Smooth muscle cell of the brain vasculature (primary cell): Measurements from ENCODE around the gene LILRA2.
"Not testable (repeated sequence)": the region's sequence is repeated elsewhere in the genome, so short reads cannot be mapped to it uniquely, and the experiment has no call there.

Source experiments
- DNase-seq: peaks from one replicate; pipeline ENCODE4 v3.0.0-alpha.2; 2012; ENCODE audit warnings: low read depth, low spot score

The LILRA2 gene

GRCh38 chr19:54573330-54573872 lies at the start of gene LILRA2:
LILRA2 (plus strand) TSS chr19:54573790; CDS start chr19:54573879, 89 bp downstream.
- DNase-seq, result no peak

- DNase-seq, result no peak
These were observed 48.0 kb upstream of the LILRA2 start for GRCh38 chr19:54525636-54526035.

GRCh38 chr19:54526972-54527371 lies 46.6 kb upstream of the LILRA2 start:
- DNase-seq, result no peak

GRCh38 chr19:54530866-54531265 lies 42.7 kb upstream of the LILRA2 start:
- DNase-seq, result no peak

- DNase-seq, result no peak
These were observed 41.1 kb upstream of the LILRA2 start for GRCh38 chr19:54532528-54532927.

- DNase-seq, result no peak
These were observed 40.1 kb upstream of the LILRA2 start for GRCh38 chr19:54533476-54533875.

GRCh38 chr19:54534156-54534555 lies 39.4 kb upstream of the LILRA2 start:
- no peak for DNase-seq

- no peak for DNase-seq
These were observed 38.0 kb upstream of the LILRA2 start for GRCh38 chr19:54535601-54536000.

- no peak for DNase-seq
These were observed 36.6 kb upstream of the LILRA2 start for GRCh38 chr19:54536956-54537355.

- no peak for DNase-seq
These were observed 31.9 kb upstream of the LILRA2 start for GRCh38 chr19:54541712-54542111.

GRCh38 chr19:54548806-54549205 lies 24.8 kb upstream of the LILRA2 start:
- no peak for DNase-seq

GRCh38 chr19:54549224-54549623 lies 24.4 kb upstream of the LILRA2 start:
- no peak for DNase-seq

GRCh38 chr19:54551293-54551692 lies 22.3 kb upstream of the LILRA2 start:
- no peak for DNase-seq

- no peak for DNase-seq
These were observed 21.4 kb upstream of the LILRA2 start for GRCh38 chr19:54551950-54552912.

GRCh38 chr19:54552913-54553310 lies 20.7 kb upstream of the LILRA2 start:
- no peak for DNase-seq

GRCh38 chr19:54554006-54554405 lies 19.6 kb upstream of the LILRA2 start:
- DNase-seq, result no peak

- no peak for DNase-seq
These were observed 18.7 kb upstream of the LILRA2 start for GRCh38 chr19:54554896-54555295.

GRCh38 chr19:54556194-54556593 lies 17.4 kb upstream of the LILRA2 start:
- DNase-seq, result no peak

- DNase-seq, result no peak
These were observed 15.3 kb upstream of the LILRA2 start for GRCh38 chr19:54558339-54558738.

GRCh38 chr19:54560881-54561385 lies 12.7 kb upstream of the LILRA2 start:
- DNase-seq, result no peak

- DNase-seq, result no peak
These were observed 11.8 kb upstream of the LILRA2 start for GRCh38 chr19:54561840-54562239.

- DNase-seq, result not testable (repeated sequence)
These were observed 10.4 kb upstream of the LILRA2 start for GRCh38 chr19:54563206-54563605.

- DNase-seq, result no peak
These were observed 3.3 kb upstream of the LILRA2 start for GRCh38 chr19:54570316-54570715.
